Activated CD4-positive, alpha-beta T cell treated with anti-CD3 and anti-CD28 coated beads, Interleukin-2, amount 10 ng/mL, durations not matched to agents 7 days and 5 days (primary cell): ENCODE results near the gene RIPOR3. TPM values are rescaled to one million over a fixed set of nuclear protein-coding genes. Genes with fewer than 3 reads are reported as not detected.
A peak's percentile ranks its signal among the peaks of the same experiment; 100 is the strongest.
"Not testable (repeated sequence)": the region's sequence is repeated elsewhere in the genome, so short reads cannot be mapped to it uniquely, and the experiment has no call there.

ENCODE experiments used
- CTCF ChIA-PET: fragments of 350-600 bp; sonication (Branson Sonifier 250); formaldehyde crosslinking; loops from one replicate; lab custom pipeline; 2021; ENCODE audit warnings: antibody characterized with exemption; lab: Charles Lee
- POLR2A ChIA-PET: fragments of 350-600 bp; sonication (Branson Sonifier 250); formaldehyde crosslinking; loops from one replicate; lab custom pipeline; 2021; ENCODE audit warnings: antibody characterized with exemption; lab: Charles Lee
- DNase-seq: peaks from one replicate; pipeline ENCODE4 v3.0.0-alpha.2; 2020
- H3K27ac Mint-ChIP-seq: one replicate; pipeline ENCODE4 v1.8.0; 2021; ENCODE audit warnings: mild to moderate bottlenecking, moderate library complexity, mixed read lengths
- H3K27me3 Mint-ChIP-seq: one replicate; pipeline ENCODE4 v1.8.0; 2021; ENCODE audit warnings: mixed read lengths
- H3K36me3 Mint-ChIP-seq: one replicate; pipeline ENCODE4 v1.8.0; 2021; ENCODE audit warnings: low read depth, mixed read lengths
- H3K4me1 Mint-ChIP-seq: one replicate; pipeline ENCODE4 v1.8.0; 2021; ENCODE audit warnings: mixed read lengths
- H3K4me3 Mint-ChIP-seq: one replicate; pipeline ENCODE4 v1.8.0; 2021; ENCODE audit warnings: mild to moderate bottlenecking, moderate library complexity, mixed read lengths
- H3K9me3 Mint-ChIP-seq: one replicate; pipeline ENCODE4 v1.8.0; 2021; ENCODE audit warnings: mixed read lengths
- total RNA-seq, 2 experiments: library from RNA; stranded (reverse); gene quantifications; one replicate each; pipeline ENCODE4 v1.2.3, GENCODE V29; 2021

The RIPOR3 gene
- total RNA-seq, 2 experiments from 2014 or later: not detected

DNA sequence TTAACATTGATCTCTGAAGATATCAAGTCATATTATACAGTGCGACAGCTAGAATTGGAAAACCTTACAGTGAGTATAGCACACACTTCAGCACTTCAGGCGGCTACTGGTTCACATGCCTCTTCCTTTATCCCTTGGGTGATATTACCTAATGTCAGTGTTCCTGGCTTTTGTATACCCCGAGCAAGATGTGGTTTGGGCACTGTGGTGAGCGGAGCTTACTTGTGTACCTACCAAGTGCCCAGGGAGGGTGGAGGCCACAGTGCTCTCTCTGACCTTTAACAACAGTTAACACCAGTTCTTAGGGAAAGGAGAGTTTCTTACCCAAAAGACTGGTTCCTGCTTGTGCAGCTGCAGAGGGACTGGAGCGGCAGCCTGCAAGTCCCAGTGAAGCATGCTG lies 116.8 kb downstream of the RIPOR3 start:
- Mint-ChIP-seq H3K9me3 (no peaks in the 10 kb centered on the region), H3K27ac (no peak overlapping the region), H3K4me1 (peaks cover 54% of the 10 kb centered on the region), H3K36me3 (peaks cover 53% of the 10 kb centered on the region), H3K4me3 (no peak overlapping the region), H3K27me3 (no peaks in the 10 kb centered on the region)
- ChIA-PET POLR2A (no interaction called here), CTCF (interaction anchor here (0.6 to 3.0 kb wide), 9 partner anchors 9 to 110 kb away, joined by 3 to 12 read pairs (median 6); no protein-coding TSS in a partner anchor)
- DNase-seq: no peak

DNA sequence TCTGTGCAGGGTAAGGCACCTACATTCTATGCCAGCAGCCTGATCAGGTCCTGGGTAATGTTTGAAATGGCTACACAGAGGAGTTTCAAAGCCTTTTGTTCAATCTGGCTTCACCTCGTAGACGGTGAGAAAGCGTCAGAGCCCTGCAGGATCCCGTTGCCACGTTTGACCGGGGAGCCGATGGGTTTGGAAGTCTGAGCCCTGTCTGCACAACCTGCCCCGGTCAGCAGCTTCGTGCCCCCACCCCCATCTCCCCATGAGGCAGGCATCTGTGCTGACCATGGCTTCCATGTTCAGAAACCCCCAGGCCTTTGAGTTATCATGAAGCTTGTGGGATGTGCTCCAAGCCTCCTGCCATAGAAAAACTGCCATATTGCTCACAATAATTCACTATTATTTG lies 117.2 kb downstream of the RIPOR3 start:
- Mint-ChIP-seq H3K27me3 (no peaks in the 10 kb centered on the region), H3K9me3 (no peaks in the 10 kb centered on the region), H3K36me3 (peaks cover 53% of the 10 kb centered on the region), H3K4me1 (peaks cover 59% of the 10 kb centered on the region), H3K4me3 (no peak overlapping the region), H3K27ac (no peak overlapping the region)
- DNase-seq: no peak
- POLR2A ChIA-PET: no interaction called here
- CTCF ChIA-PET: interaction anchor here (1.1 to 3.0 kb wide), 6 partner anchors 9 to 95 kb away, joined by 3 to 12 read pairs (median 4); no protein-coding TSS in a partner anchor

DNA sequence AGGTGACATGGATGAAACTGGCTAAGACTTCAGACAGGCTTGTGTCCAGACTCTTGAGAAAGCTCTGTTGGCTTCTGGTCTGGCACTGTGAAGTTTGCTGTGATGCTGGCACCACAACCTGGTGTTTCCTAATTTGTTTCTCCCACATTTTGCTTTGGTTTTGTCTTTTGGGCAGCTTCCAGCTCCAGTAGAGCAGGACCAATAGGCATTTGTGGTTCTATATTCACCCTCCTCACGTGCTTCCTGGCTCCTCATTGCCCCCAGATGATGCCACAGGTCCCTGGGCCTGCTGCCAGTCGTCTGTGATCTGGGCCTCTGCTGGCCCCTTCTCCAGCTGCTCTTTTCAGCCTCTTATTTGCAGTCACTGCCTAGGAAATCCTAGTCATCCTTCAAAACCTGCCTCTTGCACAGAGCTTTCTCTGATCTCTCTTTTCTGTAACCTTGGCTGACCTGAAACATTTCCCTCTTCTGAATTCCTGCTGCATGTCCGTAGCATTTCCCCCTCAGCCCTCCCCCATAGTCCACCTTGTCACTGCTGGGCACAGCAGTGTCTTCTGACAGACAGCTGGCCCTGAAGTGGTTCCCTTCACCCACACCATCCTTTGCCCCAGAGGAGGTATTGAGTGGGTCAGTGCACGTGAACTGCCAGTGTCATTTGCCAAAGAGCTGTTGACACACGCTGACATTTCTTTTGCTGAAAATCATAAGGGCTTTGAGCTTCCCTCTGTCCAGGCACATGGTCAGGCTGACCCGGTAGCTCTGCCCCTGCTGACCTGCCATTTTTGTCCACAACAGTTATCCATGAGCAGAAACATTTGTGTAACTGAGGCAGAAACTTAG lies 118.2 kb downstream of the RIPOR3 start:
- CTCF ChIA-PET: interaction anchor here (0.9 to 3.0 kb wide), 8 partner anchors 8 to 93 kb away, joined by 3 to 12 read pairs (median 3); no protein-coding TSS in a partner anchor
- Mint-ChIP-seq H3K36me3 (peaks cover 54% of the 10 kb centered on the region), H3K9me3 (no peaks in the 10 kb centered on the region), H3K4me3 (no peak overlapping the region), H3K27me3 (no peaks in the 10 kb centered on the region), H3K27ac (no peak overlapping the region), H3K4me1 (peaks cover 67% of the 10 kb centered on the region)
- POLR2A ChIA-PET: no interaction called here
- DNase-seq: no peak

DNA sequence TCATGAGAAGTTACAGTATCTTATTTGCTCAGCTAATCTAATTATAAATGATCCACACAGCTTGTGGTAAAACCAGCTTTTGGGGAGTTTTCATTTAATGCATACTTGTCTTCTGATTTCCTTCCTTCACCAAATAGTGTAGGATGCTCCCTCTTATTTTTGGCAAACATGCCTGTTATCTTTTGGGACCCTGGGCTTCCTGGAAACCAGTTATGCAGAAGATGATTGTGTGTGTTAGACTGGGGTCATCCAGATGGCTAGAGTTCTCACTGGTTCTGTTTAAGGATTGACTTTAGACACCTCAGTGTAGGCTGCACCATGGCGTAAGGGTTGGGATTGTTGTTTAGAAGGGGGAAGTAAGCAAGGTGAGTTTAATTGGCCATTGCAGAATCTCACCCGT lies 119.9 kb downstream of the RIPOR3 start:
- POLR2A ChIA-PET: interaction anchor here (1.3 kb wide), 1 partner anchor 10 kb away, joined by 4 read pairs; no protein-coding TSS in a partner anchor

DNA sequence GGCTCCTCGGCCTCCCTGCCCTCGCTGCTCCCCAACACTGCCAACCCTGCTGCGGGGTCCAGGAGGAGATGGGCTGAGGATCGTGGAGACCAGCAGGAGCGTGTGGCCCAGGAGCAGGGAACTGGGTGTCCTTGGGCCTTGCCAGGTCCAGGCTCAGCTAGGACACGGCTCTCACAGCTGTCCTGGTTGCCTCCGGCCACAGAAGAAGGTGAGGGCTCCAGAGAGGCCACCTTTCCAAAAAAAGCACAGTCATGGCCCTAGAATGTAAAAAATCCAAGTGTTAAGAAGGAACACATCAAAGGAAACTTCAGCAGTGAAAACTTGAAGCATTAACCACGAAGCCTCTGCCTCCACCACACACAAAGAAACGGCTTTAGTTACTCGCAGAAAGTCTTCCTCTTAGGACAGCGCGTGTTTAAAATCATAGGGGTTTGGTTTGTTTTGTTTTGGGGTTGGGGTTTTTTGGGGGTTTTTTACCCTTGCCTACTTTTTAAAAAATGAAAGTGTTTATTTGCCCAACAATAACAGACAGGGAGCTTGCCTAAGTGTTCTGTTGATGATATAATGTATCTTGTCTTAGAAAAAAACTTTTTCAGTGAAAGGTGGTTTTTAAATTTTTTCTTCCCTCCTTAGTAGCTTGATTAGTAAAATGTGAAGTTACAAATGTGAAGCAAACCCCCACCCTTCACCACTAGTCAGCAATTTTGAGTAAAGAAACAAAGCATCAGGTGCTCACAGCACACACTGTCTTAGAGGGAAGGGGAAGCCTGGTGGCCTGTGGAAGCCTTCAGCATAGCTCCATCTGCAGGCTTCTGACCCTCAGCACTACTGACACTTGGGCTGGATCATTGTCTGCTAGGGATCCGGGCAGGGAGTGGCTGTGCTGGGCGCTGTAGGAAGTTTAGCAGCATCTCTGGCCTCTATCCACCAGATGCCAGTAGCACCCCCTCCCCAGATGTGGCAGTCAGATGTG lies 121.2 kb downstream of the RIPOR3 start:
- H3K4me3 Mint-ChIP-seq: peak overlapping the region; percentile 23
- ChIA-PET POLR2A (interaction anchor here (0.6 to 1.3 kb wide), 3 partner anchors 9 to 86 kb away, joined by 4 read pairs; no protein-coding TSS in a partner anchor), CTCF (interaction anchor here (0.6 to 2.6 kb wide), 13 partner anchors 9 to 768 kb away, joined by 3 to 13 read pairs (median 3); no protein-coding TSS in a partner anchor)
- peaks cover 56% of the 10 kb centered on the region for H3K36me3 Mint-ChIP-seq
- H3K4me1 Mint-ChIP-seq: peaks cover 72% of the 10 kb centered on the region
- no peaks in the 10 kb centered on the region for H3K9me3 Mint-ChIP-seq
- DNase-seq: peak; percentile 61
- H3K27ac Mint-ChIP-seq: peak overlapping the region; percentile 85
- H3K27me3 Mint-ChIP-seq: no peaks in the 10 kb centered on the region

More for the DNA sequence above, 119.9 kb downstream of the RIPOR3 start:
- no peaks in the 10 kb centered on the region for H3K27me3 Mint-ChIP-seq
- H3K27ac Mint-ChIP-seq: peak overlapping the region; percentile 85
- CTCF ChIA-PET: interaction anchor here (1.1 to 2.6 kb wide), 2 partner anchors 19 to 88 kb away, joined by 3 to 13 read pairs; no protein-coding TSS in a partner anchor
- H3K9me3 Mint-ChIP-seq: no peaks in the 10 kb centered on the region
- peaks cover 77% of the 10 kb centered on the region for H3K4me1 Mint-ChIP-seq
- DNase-seq: no peak
- H3K4me3 Mint-ChIP-seq: no peak overlapping the region
- H3K36me3 Mint-ChIP-seq: peaks cover 54% of the 10 kb centered on the region

DNA sequence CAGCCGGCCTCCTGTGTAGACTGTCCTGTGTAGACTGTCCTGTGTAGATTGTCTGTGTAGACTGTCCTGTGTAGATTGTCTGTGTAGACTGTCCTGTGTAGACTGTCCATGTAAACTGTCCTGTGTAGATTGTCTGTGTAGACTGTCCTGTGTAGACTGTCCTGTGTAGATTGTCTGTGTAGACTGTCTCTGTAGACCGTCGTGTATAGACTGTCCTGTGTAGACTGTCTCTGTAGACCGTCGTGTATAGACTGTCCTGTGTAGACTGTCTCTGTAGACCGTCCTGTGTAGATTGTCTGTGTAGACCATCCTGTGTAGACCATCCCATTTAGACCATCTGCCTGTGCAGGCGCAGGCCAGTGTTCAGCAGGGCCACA lies 121.9 kb downstream of the RIPOR3 start:
- peak overlapping the region; percentile 4 for H3K27ac Mint-ChIP-seq
- H3K4me1 Mint-ChIP-seq: peaks cover 70% of the 10 kb centered on the region
- POLR2A ChIA-PET, DNase-seq, H3K27me3 Mint-ChIP-seq, H3K4me3 Mint-ChIP-seq, H3K9me3 Mint-ChIP-seq: not testable (repeated sequence)
- peaks cover 56% of the 10 kb centered on the region for H3K36me3 Mint-ChIP-seq
- CTCF ChIA-PET: interaction anchor here (0.7 to 2.6 kb wide), 5 partner anchors 13 to 639 kb away, joined by 3 to 13 read pairs (median 3); no protein-coding TSS in a partner anchor

DNA sequence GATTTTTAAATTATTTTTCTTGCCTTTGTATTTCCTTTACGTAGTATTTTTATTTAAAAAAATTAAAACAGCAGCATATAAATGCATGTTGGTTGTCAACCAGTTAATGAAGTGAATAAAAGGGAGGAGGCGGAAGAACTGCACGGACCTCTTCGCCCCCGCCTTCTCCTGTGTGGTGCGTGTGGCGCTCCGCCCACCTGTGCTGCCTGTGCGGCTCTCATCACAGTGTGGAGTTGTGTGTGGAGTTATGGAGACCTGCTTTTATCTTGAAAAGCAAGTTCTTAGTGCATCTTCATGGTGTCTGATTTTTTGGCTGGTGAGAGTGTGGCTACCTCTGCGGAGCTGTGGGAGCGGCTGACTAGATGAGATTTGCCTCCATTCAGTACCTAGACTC lies 122.8 kb downstream of the RIPOR3 start:
- H3K4me1 Mint-ChIP-seq: peaks cover 70% of the 10 kb centered on the region
- ChIA-PET POLR2A (interaction anchor here (0.7 kb wide), 1 partner anchor 77 kb away, joined by 3 read pairs; no protein-coding TSS in a partner anchor), CTCF (interaction anchor here (1.0 to 1.2 kb wide), 2 partner anchors 12 to 90 kb away, joined by 3 to 4 read pairs; no protein-coding TSS in a partner anchor)
- H3K9me3 Mint-ChIP-seq: no peaks in the 10 kb centered on the region
- H3K27me3 Mint-ChIP-seq: no peaks in the 10 kb centered on the region
- H3K36me3 Mint-ChIP-seq: peaks cover 58% of the 10 kb centered on the region
- H3K27ac Mint-ChIP-seq: no peak overlapping the region
- DNase-seq: no peak
- no peak overlapping the region for H3K4me3 Mint-ChIP-seq

DNA sequence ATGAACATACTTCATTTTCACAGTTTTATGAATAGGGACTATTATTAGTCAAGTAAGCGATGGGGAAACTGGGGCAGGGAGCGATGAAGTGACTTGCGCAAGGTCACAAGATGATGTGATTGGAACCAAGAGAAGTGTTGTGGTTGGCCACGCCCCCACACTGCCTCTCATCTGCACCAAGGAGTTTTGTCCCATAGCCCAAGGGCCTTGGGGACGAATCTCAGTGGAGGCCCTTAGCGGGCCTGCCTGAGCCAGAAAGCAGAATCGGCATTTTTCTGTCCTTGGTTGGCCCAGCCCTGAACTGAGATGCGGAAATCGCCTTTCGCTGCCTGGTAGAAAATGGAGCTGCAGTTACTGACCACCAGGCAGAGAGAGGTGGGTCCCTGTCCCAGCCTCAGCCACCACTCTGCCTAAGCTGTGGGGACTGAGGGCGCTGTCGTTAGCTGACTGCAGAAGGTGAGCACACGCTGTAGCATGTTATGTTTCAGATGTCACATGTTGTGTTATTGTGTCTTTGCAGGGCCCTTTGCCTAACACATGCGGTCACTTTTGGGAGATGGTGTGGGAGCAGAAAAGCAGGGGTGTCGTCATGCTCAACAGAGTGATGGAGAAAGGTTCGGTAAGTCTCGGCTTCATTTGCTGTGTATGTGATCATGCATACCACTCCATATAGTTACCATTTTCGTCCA lies 123.3 kb downstream of the RIPOR3 start:
- POLR2A ChIA-PET: interaction anchor here (0.7 kb wide), 1 partner anchor 77 kb away, joined by 3 read pairs; no protein-coding TSS in a partner anchor
- peaks cover 69% of the 10 kb centered on the region for H3K4me1 Mint-ChIP-seq
- no peak overlapping the region for H3K4me3 Mint-ChIP-seq
- H3K27me3 Mint-ChIP-seq: no peaks in the 10 kb centered on the region
- CTCF ChIA-PET: interaction anchor here (1.2 kb wide), 1 partner anchor 90 kb away, joined by 3 read pairs; no protein-coding TSS in a partner anchor
- DNase-seq: no peak
- no peaks in the 10 kb centered on the region for H3K9me3 Mint-ChIP-seq
- peaks cover 58% of the 10 kb centered on the region for H3K36me3 Mint-ChIP-seq
- no peak overlapping the region for H3K27ac Mint-ChIP-seq

DNA sequence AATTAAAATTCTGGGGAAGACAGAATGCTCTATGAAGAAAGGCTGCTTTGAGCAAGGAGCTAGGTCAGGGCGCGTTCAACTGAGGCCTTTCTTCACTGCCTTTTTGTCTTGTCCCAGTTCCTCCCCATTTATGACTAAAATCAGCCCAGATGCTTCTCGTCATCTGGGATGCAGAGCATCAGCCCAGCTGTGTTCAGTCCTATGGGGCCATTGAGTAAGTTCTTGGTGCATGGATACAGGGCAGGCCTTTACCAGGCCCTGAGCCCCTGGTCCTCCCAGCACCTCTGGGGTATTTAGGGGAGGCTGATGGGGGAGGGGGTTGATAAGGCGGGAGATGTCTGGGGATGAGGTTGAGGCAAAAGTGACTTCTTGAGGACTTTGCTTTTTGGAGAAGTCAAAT lies 125.5 kb downstream of the RIPOR3 start:
- no peak for DNase-seq
- CTCF ChIA-PET: interaction anchor here (0.7 to 2.6 kb wide), 5 partner anchors 8 to 1464 kb away, joined by 3 to 7 read pairs (median 3); no protein-coding TSS in a partner anchor
- POLR2A ChIA-PET: no interaction called here
- peaks cover 77% of the 10 kb centered on the region for H3K36me3 Mint-ChIP-seq
- H3K27ac Mint-ChIP-seq: peak overlapping the region; percentile 47
- H3K4me3 Mint-ChIP-seq: no peak overlapping the region
- H3K4me1 Mint-ChIP-seq: peaks cover 67% of the 10 kb centered on the region
- H3K27me3 Mint-ChIP-seq: no peaks in the 10 kb centered on the region
- H3K9me3 Mint-ChIP-seq: no peaks in the 10 kb centered on the region

DNA sequence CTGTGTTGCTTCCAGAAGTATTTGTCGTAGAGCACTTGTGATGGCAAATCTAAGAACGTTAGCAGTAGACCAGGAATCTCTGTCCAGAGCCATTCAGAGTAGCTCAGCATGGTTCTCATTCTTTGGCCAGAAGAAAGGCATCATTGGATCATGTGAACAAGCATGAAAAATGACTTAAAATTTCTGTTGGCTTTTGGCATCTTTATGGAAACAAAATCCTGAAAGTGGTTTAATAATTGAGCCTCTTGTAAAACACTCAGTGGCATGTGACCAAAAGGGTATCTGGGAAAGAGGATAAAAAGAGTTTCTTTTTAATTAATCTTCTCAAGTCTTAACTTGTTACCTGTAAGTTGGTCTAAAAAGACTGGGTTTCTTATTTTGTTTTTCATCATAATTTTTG lies 126.0 kb downstream of the RIPOR3 start:
- Mint-ChIP-seq H3K4me1 (peaks cover 64% of the 10 kb centered on the region), H3K27me3 (no peaks in the 10 kb centered on the region), H3K4me3 (no peak overlapping the region), H3K36me3 (peaks cover 77% of the 10 kb centered on the region), H3K9me3 (no peaks in the 10 kb centered on the region), H3K27ac (peak overlapping the region; percentile 47)
- ChIA-PET POLR2A (interaction anchor here (0.6 kb wide), 1 partner anchor 28 kb away, joined by 3 read pairs; no protein-coding TSS in a partner anchor), CTCF (interaction anchor here (1.1 to 2.6 kb wide), 5 partner anchors 9 to 87 kb away, joined by 3 to 7 read pairs (median 4); no protein-coding TSS in a partner anchor)
- DNase-seq: no peak

DNA sequence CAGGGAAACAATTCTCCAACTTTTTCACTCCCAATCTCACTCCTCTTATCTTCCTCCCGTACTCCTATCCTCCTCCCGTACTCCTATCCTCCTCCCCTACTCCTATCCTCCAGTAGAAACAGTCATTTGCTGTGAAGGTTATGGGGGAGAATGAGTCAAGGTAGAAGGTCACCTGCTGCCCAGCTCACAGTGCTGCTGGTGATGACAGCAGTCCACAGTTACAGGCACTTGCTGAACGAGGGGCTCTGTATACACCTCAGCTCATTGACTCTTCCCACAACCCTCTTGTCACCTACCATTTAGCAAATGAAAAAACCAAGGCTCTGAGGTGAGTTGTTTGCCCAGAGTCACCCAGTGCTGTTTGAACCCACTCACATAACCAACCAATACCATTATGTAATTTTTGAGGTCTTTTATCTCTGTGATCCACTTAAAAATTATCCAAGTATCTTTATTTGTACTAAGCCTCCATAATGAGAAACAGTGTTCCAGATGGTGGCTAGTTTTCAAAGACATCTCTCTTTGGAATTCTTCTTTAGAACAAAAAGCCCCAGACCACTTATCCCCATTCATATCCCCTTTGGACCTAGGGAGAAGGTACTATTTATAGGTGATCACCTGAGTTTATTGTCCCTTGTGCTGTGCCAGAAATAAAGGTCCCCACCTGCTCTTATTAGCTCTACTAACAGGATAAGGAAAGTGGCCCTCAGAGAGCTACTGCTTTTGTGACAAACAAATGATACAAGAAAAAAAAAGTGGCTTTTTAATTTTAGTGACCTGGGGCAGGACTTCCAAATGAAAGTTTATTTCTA lies 128.0 kb downstream of the RIPOR3 start:
- ChIA-PET POLR2A (no interaction called here), CTCF (interaction anchor here (0.8 to 2.2 kb wide), 5 partner anchors 10 to 33 kb away, joined by 3 to 7 read pairs (median 5); no protein-coding TSS in a partner anchor)
- no peak for DNase-seq
- H3K9me3 Mint-ChIP-seq: no peaks in the 10 kb centered on the region
- peaks cover 61% of the 10 kb centered on the region for H3K4me1 Mint-ChIP-seq
- peaks cover 69% of the 10 kb centered on the region for H3K36me3 Mint-ChIP-seq
- H3K4me3 Mint-ChIP-seq: no peak overlapping the region
- H3K27ac Mint-ChIP-seq: no peak overlapping the region
- no peaks in the 10 kb centered on the region for H3K27me3 Mint-ChIP-seq
